Subcutaneous adipose tissue (tissue), 4 donors: Measurements from ENCODE around the gene ARHGAP10. TPM values are rescaled to one million over a fixed set of nuclear protein-coding genes. Genes with fewer than 3 reads are reported as not detected.

ENCODE experiments used
- total RNA-seq, 4 donors: library from RNA; depleted of rRNA; stranded (reverse); fragments of >200 nt; gene quantifications; one replicate each; pipeline ENCODE4 v1.1.0, GENCODE V29; 2016
- TF ChIP-seq, protein P1 (sequence below): fragments of 450-650 bp; IDR thresholded peaks from one replicate; pipeline ENCODE4 v1.5.1; 2016; ENCODE audit warnings: low read depth, mild to moderate bottlenecking, control low read depth, antibody characterized with exemption, moderate library complexity

The ARHGAP10 gene
- total RNA-seq, 4 donors from 2014 or later: 77.1 to 129 (median 98.1) TPM

DNA sequence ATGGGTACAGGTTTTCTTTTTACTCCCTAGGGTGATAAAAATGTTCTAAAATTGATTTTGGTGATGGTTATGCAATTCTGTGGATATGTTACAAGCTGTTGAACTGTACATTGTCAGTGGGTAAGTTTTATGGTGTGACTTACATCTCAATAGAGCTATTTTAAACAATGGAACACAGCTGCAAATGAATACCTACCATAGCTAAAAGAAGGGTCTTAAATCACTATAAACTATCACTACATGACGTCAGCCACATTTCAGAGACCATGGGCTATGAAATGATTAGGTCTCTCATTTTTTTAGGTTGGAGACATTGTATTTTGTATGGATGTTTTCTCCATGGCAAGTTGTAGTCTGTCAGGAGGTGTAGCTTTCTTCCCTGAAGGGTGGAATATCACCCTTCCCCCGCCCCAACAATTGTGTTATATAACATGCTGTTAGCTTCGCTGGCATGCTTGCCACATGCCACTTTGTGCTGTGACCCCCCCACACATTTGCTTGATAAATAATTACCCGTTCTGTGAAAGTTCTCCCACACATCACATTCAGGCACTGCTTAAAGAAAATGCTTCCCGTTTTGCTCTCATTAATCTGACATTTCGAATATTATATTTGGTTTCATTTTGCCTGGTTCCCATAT lies 159.7 kb downstream of the ARHGAP10 start:
- TF ChIP-seq, protein P1, sequence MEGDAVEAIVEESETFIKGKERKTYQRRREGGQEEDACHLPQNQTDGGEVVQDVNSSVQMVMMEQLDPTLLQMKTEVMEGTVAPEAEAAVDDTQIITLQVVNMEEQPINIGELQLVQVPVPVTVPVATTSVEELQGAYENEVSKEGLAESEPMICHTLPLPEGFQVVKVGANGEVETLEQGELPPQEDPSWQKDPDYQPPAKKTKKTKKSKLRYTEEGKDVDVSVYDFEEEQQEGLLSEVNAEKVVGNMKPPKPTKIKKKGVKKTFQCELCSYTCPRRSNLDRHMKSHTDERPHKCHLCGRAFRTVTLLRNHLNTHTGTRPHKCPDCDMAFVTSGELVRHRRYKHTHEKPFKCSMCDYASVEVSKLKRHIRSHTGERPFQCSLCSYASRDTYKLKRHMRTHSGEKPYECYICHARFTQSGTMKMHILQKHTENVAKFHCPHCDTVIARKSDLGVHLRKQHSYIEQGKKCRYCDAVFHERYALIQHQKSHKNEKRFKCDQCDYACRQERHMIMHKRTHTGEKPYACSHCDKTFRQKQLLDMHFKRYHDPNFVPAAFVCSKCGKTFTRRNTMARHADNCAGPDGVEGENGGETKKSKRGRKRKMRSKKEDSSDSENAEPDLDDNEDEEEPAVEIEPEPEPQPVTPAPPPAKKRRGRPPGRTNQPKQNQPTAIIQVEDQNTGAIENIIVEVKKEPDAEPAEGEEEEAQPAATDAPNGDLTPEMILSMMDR: no peak

DNA sequence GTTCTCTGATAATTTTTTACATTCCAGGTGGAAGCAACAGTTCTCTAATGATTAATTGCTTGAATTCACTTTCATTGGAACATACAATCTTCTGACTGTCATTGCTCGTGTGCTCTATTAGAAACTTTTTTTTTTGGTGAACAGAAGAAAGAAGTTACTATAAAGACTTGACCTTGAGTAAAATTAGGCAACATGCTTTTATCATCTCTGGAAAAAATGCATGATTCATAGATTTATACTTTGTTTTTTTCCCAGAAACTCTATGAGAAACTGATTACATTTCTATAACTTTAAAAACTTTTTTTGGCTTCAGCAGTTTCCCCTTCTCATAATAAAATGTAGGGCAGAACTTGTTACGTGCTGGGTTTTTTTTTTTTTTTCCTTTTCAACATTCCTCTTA lies 167.6 kb downstream of the ARHGAP10 start:
- TF ChIP-seq, protein P1: no peak

DNA sequence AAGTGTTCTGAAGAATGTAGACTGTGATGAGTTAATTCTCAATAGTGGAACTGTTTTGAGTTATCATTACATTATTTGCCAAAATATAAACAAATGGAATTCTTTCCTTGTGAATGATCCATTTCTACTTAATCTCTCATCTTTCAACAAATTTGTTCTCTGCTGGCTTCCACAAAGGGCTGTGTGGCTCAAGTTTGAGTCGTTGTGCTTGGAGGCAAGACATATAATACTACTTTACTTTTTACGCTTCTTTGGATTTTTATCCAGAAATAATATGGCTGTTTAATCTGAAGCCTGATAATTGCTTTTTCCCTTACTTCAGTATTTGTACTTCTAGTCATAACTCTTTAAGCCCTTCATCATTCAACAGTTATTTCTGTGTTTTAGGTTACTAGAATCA lies 169.5 kb downstream of the ARHGAP10 start:
- TF ChIP-seq, protein P1: no peak

DNA sequence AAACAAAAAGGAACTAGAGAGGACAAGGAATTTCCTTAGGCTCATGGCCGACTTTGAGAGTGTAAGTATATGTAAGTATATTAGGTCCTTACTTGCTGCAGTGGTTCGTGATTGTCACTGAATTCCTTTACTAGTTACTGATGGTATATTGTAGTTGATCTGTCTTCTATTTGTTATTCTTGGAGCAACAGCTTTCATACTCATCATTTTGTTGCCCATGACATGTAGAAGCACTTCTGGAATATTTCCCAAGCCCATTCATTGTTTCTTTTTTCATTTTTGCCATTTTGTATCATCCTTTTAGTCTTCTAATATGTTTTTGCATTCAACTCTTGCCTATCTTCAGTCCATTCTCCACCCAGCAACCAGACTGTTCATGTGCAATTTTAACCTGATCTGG lies 170.0 kb downstream of the ARHGAP10 start:
- TF ChIP-seq, protein P1: no peak

DNA sequence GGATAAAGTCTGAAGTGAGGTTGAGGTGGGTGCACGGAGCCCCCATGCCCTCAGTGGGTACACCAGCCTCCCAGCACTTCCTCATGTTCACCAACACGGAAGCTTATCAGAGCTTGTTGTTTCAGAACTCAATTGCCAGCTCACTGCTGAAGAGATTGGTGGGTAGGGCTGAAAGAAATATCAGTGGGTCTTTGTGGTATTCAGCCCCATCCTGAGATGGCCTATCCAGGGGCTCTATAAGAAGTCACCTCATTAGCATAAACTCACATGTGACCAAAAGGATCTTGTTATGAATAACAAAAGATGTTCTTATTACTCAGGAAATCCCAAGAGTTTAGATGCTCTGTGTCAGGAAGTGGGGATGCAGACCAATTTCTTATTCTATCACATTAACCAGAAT lies 177.3 kb downstream of the ARHGAP10 start:
- TF ChIP-seq, protein P1: no peak

DNA sequence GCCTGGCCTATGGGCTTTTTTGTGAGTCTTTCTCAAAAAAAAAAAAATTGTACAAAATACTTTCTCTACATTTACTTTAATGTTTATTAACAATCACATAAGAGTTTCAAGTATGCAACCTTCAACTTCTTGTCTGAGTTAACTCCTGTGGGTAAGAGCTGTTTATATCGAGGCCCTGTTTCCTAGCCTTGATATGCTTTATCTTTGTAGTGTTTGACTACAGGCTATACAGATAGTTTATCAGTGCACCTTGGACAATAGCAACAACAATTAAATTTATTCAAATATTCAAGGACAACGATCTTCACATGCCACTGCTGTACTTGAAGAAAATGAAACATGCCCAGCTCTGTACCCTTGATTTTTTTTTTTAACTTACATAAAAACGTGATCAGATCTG lies 178.4 kb downstream of the ARHGAP10 start:
- TF ChIP-seq, protein P1: no peak

DNA sequence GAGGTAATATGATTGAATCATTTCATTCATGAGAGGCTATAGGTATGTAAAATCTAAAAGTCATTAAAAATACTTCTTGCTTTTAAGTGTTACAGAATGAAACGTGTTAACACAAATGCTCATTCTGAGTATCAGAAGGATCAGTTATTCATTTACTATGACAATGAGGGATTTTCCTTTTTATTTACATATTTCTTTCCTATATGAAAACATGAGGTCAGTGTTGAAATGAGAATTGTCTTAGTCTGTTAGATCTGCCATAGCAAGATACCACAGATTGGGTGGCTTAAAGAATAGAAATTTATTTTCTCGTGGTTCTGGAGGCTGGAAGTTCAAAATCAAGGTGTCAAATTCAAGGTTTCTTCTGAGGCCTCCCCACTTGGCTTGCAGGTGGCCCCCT lies 181.2 kb downstream of the ARHGAP10 start:
- TF ChIP-seq, protein P1: no peak
